GM18508 (cell line): ENCODE data around the gene AGFG2.

Experiments
- ATAC-seq: cut with Tn5 transposase; IDR thresholded peaks from one replicate; pipeline ENCODE4 v1.9.1; 2021; ENCODE audit warnings: moderate number of reproducible peaks; ENCODE audit not compliant: insufficient read depth, unreplicated experiment

The AGFG2 gene

GRCh38 chr7:100568896-100569844 is 30.2 kb downstream of the AGFG2 start:
- ATAC-seq = no peak

DNA sequence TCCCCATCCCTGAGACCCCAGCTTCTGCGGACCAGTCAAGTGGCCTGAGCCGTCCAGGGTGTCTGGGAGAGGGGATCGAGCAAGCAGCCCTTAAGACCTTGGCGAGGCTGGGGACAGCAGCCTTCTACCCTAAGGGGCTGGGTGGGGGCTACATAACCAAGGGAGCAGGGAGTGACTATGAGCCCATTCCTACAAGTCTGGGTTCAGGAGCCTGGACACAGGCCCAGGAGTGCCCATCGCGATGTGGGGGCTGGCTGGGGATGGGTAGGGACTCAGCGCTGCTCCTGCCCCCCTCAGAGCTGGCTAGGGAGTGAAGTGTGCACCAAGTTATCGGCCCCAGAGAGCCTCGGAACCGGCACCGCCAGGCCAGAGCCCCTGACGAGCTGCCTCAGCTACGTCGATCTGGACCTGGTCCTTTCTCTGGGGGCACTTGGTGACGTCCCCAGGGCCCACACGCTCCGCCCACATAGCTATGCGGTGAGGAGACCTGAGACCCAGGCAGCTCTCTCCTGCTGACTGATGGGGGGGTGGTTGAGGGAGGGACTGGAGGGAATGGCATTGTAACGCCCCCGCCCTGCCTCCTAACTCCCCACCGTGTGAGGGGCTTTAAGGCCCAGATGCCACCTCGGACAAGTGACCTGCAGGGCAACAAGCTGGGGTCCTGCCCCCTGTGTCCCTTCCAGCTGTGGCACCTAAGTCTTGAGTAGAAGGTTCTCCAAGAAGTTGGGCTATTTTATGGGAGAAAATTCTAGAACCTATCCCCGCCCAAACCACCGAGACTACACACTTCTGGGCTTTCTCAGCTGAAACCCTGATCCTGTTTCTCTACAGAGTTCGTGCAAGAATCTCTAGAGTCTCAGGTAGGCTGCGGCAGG is 32.2 kb downstream of the AGFG2 start:
- ATAC-seq = no peak

GRCh38 chr7:100571829-100572116 is 32.8 kb downstream of the AGFG2 start:
- ATAC-seq = no peak

- ATAC-seq = no peak
Observed at GRCh38 chr7:100572281-100572948, 33.4 kb downstream of the AGFG2 start.

- no peak for ATAC-seq
Observed at GRCh38 chr7:100572949-100573675, 34.1 kb downstream of the AGFG2 start.

DNA sequence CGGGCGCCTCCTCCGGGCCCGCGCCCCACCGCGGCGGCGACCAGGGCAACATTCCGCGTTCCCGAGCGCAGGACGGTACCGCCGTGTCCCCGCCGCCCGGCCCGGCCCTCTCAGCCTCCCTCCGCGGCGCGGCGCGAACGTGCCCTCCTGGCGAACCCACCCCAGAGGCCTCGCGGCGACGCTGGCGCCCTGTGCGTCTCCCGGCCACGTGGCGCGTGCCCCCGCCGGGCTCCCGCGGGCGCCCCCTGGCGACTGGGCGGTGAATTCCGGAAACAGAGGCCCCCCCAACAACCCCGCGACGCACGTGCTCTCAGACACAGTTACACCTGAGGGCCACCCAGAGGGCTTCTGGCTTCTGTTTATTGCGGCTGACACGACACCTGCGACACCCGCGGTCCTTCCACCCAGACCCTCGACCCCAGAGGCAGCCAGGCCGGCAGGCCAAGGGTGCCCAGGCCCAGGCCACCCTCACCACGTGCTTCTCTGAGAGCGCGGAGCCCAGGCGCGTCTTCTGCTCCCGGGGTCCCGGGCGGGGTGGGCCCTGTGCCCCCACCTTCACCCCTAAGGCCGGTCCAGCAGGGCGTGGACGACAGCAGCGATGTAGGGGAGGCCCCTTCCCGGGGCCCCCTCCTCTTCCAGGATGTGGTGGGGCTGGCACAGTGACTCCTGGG is 34.8 kb downstream of the AGFG2 start, which contains the start of gene SAP25:
Gene SAP25 (minus strand): TSS at position 210 of the 671 bp plus-strand sequence. CDS start 158 bp downstream, at position 52.
- ATAC-seq = no peak

DNA sequence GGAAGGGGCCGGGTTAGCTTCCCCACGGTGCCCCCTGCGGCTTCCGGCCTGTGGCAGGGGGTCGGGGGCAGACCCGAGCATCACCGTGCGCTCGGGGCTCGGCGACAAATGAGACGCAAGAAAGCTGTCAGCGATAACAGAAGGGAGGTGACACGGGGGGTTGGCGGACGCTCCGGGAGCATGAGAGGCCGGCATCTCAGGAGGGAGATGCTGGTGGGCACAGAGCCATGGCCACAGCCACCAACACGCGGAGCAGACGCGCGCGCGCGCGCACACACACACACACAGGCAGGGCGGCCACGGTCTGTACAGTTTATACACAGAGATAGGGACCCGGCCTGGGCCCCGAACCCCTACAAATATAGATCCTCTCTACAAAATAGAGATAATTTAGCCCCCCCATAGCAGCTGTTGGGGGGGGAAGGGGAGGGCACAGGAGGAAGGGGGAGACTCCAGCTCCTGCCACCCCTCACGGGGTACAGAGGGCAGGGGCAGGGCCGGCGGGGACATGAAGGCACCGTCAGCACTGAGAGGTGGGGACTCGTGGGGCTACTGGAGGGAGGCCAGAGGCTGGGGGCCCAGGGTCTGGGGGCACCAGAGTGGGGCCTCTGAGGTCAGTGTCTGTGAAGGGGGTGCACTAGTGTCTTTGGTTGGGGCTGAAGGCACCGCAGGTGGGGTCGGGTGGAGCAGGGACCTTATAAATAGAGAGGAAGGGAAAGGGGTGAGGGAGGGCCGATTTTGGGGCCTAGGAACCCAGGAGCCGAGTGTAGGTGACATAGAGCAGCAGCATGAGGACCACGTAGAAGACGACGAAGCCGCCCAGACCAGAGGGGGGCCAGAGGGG is 35.6 kb downstream of the AGFG2 start:
- no peak for ATAC-seq

- ATAC-seq = no peak
Observed at GRCh38 chr7:100575206-100575631, 36.2 kb downstream of the AGFG2 start.

GRCh38 chr7:100575746-100576383 is 36.9 kb downstream of the AGFG2 start:
- ATAC-seq = no peak

- ATAC-seq = no peak
Observed at GRCh38 chr7:100576384-100576993, 37.5 kb downstream of the AGFG2 start.

DNA sequence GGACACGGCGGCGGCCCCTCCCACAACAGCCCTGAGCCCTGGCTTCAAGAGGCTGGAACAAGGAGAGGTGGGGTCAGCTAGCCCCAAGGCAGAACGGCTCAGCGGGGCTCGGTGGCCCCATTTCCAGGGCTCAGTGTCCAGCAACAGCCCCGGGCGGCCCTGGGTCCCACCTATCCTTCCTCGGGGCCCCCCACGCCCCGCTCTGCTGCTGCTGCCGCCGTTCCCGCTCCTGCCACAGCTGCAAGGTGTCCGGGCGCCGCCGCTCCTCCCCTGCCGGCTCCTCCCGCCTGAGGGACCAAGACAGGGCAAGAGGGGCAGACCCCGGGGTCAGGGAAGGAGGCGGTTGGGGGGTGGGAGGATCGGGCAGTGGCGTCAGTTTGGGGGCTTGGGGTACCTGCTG is 38.1 kb downstream of the AGFG2 start:
- ATAC-seq = no peak

DNA sequence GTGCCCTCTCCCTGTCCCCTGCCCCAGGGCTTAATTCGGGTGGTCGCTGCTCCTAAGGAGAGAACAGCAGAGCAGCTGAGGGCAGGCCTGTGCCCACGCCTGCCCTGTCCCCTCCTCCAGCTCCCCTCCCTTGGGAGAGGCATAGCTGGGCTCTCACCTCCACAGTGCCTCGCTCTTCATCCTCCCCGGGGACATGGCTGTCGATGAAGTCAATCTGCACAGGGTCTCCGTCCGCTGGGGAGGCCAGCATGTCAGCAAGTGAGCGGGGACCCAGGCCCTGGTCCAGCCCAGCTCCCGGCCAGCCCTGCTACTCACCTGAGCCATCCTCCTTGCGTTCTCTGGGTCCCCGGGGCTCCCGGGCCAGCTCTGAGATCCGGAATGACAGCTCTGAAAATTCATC is 38.5 kb downstream of the AGFG2 start:
- ATAC-seq = no peak

DNA sequence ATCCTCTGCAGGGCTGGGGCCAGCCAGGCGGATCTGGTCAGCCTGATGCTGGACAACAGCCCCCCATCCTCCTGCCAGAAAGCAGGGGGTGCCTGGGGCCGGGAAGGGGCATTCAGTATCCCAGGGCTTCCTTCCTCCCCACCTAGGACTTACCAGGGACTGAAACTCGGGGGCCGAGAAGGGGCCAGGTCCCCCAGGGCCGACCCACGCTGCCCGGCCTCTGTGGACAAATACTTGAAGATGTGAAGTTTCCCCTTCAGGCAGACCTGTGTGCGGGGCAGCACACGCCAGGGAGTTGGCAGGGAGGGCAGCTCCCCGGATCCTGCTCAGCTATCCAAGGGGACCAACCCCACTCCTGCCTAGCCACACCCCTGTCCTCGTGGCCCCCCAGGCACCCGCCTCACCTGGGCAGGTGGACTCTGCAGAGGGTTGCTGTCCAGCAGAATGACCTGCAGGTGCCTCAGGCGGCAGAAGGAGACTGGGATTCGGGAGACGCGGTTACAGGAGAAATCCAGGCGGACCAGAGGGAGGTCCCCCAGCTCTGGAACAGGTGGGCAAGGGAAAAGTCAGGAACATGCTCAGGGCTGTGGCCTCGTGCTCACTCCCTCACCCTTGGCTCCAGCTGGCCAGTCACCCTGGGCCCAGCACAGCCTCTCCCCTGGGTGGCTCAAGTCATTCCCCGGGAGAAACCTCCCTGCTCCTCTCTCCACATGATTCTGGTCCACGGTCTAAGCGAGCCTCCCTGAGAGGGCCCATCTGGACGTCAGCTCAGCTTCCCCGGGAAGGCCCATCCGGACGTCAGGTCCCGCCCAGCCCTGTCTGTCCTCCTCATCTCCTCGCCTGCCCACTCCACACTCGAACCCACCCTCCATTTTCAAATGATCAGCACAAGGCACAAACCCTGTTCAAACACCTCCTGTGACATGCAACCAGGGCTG is 39.5 kb downstream of the AGFG2 start:
- ATAC-seq = no peak

DNA sequence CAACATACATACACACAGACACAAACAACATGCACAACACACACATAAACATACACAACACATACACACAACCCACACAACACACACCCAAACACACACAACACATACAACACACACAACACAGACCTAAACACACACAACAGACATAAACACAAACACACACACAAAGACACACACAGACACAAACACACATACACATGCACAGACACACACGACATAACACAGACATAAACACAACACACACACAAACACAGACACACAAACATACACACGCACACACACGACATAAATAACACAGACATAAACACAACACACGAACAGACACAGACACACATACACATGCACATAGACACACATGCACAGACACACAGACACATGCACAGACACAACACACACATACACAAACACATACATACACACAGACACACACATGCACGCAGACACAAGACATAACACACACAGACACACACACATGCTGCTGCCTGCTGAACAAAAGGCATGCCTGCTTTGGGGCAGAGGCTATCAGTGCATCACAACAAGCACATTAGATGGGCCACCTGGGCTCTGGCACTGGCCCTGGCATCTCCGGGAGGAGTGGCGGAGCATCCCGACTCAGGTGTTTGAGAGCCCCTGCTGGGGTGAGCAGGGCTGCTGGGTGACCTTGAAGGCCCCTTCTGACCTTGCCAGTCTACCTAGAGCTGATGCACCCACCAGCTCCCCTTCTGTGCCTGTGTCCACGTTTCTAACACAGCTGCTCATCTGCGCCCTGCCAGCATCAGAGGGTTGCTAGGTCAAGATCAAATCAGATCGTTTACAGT is 41.7 kb downstream of the AGFG2 start:
- no peak for ATAC-seq

GRCh38 chr7:100582041-100582579 is 43.1 kb downstream of the AGFG2 start:
- ATAC-seq = no peak

- no peak for ATAC-seq
Observed at GRCh38 chr7:100582650-100583049, 43.6 kb downstream of the AGFG2 start.
